GM21723 (cell line): ENCODE measurements around the gene TMEM141.

ENCODE experiments used
- ATAC-seq: cut with Tn5 transposase; IDR thresholded peaks from one replicate; pipeline ENCODE4 v1.9.1; 2021; ENCODE audit warnings: mild to moderate bottlenecking, moderate library complexity; ENCODE audit not compliant: unreplicated experiment

Gene TMEM141

DNA sequence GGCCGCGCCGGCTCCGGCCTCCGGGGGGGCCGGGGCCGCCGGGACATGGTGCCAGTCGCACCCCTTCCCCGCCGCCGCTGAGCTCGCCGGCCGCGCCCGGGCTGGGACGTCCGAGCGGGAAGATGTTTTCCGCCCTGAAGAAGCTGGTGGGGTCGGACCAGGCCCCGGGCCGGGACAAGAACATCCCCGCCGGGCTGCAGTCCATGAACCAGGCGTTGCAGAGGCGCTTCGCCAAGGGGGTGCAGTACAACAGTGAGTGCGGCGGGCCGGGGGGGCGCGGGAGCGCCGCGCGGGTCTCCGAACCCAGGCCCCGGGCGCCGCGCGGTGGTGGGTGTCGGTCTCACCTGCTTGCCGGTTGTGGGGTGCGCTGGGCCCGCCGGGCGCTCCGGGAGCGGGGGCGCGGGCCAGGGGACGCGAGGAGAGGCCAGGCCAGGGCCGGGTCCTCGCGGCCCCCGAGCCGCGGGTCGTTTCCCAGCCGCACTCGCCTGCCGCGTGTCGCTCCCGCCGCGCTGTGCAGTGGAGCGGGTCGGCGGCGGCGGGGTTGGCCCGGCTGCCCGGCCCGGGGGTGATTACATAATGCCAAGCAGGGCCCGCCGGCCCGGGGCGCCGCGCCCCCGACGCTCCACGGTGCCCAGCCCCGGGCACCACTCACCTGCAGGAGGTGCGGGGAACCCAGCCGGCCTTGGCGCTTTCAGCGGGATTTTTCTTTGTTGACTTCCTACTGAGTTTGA, 17.1 kb downstream of the TMEM141 start:
- peak; percentile 30 for ATAC-seq

DNA sequence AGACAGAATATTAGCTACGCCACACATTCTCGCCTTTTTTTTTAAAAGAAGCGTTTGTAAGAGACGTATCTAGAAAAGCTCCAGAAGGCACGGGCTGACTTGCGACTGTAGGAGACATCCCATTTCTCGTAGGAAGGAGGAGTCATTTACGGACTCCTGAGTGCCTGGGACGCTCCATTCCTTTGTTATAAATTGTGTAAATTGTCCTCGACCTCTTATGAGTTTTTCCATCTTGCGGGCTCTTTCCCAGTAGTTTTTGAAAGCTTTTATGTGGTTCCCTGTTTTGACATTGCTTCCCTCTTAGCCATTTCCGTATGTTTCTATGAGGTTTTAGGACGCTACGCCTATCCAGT, 17.6 kb downstream of the TMEM141 start:
- no peak for ATAC-seq

DNA sequence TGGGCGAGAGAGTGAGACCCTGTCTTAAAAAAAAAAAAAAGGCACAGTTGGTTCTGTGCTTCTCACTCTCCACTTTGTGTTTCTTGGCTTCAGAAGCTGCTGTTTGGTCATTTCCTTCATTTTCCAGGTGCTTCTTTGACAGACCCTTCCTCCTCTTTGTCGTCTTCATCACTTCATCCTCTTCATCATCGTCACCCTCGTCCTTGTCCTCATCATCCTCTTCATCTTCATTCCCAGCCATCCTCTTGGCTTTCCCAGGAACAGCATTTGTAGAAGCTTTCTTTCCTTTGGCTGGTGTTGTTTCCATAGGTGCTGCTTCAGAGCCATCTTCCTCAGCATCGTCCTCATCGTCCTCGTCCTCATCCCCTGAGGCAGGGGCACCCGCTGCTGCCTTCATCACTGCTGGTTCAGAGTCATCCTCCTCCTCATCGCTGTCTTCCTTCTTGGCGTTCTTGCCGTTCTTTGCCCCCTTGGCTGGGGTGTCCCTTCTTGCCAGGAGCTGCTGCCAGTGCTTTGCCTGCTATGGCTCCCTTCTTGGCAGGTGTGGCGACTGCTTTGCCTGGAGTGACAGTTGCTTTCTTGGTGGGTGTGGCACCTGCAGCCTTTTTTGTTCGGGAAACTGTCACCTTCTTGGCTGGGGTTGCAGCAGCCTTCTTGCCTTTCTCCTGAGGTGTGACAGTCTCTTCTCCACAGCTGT, 23.7 kb downstream of the TMEM141 start:
- no peak for ATAC-seq

DNA sequence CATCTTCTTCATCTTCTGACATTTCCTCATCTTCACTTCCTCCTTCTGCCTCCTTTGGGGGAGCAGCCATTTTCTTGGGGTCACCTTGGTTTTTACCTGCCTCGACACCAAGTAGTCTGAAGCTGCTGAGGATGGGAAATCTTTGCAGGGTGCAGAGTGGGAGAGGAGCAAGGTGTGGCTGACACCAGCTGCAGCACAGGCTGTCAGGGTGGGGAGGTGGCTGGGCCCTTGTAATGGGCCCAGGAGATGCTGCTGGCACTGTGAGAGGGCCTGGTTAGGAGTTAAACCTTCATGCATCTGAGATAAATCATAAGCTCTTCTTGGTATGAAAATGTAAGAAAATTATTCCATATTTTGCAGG, 24.3 kb downstream of the TMEM141 start:
- ATAC-seq: no peak

DNA sequence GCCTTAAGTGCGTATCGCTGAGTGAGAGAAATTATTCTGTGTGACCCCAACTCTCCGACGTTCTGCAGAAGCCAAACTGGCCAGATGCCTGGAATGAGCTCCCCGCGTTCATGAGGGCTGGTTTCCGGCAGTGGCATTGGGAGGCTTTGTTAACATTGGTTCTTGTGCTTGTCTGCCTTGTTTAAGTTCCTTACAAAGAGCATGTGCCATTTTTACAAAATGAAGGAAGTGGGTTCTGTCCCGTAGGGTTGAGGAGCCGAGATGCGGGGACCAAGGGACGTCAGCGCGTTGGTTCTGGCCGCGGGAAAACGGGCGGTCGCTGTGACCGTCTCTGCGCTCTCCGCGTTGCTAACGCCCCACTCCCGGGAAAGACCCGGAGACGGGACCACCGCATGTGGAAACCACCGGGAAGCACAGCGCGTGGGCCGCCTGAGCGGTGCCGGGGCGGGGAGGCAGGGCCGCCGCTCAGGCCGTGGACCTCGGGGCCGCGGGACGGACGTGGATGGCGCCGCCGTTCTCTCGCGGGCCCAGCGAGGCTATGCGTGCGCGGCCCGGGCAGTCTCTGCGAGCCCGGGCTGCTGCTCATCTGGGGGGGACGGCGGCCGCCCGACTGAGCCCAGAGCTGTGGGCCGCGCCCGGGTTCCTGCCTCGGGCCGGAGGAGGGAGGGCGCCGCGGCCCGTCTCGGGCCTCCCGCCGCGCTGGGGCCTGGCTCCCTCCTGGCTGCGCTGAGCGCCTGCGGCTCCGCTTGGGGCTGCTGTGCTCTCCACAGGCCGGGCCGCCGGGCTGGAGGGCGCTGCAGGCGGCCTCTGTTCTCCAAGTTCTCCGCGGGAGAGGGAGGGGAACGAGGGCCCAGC, 30.1 kb downstream of the TMEM141 start:
- ATAC-seq: no peak

DNA sequence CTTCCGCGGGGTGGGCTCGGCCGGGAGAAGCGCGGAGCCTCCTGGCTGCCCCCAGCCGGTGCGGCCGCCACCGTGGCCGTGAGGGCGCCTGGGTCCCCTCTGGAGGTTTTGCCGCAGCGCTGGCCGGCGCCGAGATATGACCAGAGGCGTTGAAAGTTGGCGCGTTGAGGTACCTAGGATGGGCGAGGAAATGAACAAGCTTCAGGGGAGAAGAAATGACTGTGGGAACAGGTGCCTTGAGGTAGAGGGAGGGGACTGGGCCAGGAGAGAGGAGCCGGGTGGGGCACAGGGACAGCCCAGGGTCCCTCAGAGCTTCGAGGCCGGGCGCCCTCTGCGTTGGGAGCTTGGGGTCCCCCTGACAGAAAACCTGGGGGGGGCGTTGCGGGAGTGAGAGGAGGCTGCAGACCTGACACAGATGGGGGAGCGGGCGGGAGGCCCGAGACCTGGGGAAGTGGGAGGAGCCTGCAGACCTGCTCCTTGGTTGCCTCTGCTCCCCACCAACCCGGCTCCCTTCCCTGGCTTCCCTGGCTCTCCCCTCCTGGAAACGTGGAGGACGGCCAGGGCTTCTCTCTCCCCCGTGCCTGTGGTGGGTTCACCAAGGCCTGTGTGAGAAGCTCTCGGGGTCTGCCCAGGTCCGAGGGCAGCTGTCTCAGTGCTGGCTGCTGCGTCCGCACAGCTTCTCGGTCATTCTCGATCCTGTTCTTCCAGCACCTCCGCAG, 30.8 kb downstream of the TMEM141 start:
- ATAC-seq: no peak

DNA sequence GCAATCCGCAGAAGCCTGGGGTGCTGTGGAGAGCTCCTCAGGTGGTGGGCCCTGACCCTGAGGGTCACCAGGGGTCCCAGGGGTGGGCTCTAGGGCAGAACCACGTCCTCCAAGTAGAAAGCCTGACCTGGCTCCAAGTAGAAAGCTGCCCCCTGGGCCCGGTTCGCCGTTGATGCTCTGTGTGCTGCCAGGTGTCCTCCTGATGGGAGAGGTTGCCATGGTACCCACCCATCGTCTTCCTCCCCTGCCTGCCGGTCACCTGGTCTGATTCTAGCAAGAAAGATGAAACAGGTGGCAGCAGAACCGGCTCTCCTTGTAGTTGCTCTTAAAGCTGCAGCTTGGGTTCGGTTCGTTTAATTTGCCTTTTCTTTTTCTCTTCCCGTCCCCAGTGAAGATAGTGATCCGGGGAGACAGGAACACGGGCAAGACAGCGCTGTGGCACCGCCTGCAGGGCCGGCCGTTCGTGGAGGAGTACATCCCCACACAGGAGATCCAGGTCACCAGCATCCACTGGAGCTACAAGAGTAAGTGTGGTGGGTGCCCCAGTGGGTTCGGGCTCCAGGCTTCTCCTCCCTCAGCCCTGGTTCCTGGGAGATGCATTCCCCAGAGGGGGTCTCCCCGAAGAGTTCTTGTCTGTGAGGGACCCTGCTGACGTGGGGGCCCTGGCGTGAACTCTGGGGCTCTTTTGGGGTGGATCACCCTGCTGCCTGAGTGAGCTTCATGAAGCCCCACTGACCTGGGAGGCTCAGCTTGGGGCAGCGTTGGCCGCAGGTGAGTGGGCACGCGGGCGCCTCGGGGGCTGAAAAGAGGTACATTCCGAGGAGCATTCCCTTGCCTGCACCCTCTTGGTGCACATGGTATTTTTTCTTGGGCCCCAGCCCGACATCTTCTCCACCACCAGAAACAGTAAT, 32.2 kb downstream of the TMEM141 start:
- ATAC-seq: no peak

DNA sequence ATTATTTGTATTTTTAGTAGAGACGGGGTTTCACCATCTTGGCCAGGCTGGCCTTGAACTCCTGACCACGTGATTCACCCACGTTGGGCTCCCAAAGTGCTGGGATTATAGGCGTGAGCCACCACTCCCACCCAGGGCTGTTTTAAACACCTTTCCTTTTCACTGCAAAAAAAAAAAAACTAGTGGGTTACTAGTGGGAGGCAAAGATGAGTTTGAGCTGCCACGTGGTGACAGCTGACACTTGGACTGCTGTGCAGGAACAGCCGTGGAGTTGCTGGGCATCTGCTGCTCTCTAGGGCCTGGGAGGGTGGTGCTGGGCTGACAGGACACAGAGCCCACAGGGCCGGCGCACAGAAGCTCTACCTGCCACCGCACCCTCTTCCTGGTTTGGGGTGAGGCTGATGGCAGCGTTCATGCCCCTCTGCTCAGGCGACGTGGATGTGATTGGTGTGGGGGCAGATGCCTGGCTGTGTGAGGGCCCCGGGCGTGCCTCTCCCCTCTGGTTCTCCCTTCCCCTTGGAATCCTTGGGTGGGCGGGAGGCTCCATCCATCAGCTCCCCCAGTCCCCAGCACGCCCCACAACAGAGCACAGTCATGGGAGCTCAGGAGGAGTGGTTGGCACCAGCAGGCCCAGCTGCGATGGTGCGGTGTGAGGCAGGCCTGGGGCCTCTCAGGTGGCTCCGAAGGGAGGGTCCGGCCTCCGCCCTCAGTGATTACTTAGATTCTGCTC, 33.5 kb downstream of the TMEM141 start:
- ATAC-seq: no peak

DNA sequence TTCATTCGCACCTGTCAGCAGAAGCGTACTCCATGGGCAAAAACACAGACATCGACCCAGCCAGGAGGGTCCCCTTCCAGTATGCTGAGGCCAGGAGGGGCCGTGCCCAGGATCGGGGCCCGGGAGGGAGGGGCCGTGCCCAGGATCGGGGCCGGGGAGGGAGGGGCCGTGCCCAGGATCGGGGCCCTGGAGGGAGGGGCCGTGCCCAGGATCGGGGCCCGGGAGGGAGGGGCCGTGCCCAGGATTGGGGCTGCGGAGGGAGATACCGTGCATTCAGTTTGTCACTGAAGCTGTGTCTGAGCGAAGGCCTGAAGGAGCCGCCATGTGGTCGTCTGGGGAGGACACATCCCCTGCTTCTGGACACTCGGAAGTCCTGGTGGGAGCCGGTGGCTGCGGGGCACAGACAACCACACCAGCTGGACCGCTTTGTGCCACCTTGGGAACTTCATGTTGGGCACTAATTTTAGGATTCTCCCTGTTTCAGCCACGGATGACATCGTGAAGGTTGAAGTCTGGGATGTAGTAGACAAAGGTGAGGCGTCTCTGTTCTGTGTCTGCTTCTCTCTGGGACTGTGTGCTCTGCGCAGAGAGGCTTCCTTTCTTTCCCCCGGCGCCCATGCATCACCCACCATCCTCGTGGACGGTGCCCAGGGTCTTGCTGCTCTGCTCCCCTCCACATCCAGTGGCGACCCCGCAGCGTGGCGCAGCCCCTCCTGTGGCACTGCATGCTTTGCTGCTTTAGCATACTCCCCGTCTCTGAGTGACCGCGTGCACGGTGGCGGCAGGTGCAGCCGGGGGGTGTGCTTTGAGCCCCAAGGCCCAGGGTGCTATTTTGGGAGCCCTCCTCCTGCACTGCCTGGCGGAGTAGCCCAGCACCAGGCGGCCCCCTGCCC, 34.4 kb downstream of the TMEM141 start:
- no peak for ATAC-seq

DNA sequence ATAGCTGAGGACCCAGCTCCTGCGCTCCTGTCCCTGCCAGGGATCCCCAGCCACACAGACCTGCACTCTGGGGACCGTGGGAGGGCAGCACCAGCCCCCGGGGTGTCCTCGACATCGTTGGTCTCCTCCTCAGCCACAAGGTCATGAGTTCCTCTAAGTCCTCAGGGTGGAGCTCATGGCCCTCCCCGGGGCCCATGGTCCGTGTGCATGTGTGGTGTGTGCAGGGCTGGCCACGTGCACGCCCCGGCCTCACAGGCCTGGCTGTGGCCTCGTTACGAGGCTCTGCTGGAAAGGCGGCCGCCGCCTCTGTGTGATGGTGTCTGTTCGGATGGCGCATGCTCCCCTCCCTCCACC, 35.0 kb downstream of the TMEM141 start:
- no peak for ATAC-seq

DNA sequence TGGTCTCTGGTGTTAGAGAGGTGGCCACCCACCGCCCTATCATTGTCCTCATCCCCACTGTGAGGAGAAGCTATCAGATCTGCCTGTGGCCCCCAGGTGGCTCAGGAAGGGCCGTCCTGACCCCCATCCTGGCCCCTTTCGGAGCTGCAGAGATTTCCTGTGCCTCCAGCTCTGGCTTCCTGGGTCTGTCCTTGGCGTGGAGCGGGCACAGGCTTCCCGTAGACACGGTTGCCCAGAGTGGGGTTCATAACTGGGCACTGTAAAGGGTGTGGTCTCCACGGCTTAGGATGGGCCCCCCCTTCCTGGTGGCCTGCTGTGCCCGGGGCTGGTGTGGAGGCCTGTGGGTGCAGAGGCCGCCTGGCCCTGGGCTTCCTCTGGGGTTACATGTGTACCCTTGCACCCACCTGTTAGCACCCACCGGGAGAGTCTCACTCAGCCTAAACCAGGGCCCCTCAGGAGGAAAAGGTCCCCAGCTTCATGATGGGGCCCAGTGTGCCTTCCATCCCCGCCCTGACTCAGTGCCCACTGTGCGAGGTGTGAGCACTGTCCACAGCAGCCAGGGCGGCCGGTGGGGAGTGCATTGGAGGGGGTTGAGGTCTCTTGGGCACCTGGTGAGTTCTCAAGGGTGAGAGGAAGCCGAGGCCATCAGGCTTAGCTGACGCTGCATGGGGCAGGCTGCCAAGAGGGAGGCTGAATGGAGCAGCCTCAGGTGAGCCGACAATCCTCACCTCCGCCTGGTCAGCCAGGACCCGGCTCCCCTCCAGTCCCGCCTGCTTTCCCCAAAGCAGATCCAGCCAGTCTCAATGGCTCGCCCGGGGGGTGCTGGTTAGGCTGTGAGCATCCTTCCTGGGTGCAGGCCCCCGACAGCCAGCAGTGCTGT, 35.8 kb downstream of the TMEM141 start:
- ATAC-seq: no peak

DNA sequence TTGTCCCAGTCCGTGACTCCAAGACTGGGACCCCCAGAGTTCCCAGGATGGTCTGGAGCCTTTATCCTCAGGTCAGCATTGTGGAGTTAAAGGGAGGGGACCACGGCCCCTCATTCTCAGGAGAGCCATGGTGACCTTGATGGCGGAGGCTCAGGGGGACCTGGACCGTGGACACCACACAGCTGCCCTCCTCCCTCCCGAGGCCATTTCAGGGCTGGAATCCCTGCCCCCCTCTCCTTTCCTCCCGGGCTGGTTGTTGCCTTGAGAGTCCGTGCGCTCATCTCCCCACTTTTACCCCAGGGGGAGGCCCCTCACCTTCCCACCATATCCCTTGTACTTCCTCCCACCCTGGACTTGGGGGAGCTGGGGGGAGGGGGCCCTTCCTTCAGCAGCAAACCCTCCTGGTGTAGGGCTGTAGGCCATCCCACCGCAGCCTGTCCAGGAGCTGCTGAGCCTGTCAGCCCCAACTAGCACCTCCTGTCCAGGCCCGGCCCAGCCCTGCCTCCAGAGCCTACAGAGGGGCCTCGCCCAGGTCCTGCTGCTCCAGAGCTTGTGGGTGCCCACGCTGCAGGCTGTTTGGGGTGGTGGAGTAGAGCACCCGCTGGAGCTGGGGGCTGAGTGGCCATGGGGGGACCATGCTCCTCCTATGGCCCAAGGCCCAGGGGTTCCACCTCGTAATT, 36.8 kb downstream of the TMEM141 start:
- ATAC-seq: no peak

DNA sequence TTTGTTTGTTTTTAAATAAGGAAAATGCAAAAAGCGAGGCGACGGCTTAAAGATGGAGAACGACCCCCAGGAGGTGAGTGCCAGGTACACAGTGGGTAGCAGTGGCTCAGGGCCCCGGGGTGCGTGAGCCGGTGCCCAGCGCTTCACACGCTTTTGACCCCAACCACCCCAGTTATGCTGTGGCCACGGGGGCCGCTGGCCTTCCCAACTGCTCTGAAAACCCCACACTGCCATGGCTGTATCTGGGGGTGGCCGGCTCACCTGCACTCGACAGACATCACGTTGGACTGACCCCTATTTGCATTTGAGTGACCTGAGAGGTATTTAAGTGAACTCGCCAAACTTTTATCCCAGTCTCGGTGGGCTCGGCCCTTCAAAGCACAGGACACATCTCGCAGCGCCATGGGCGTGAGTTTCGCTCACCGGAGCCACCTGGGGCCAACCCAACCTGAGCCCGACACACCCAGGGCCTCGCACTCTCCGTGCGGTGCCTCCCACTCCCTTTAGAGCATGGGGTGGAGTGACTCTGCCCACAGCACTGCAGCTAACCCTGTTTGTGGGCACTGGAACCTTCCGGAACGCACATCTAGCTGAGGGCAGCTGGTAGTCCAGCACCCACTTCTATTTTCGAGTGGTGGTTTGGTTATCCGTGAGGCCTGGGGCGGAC, 37.5 kb downstream of the TMEM141 start:
- ATAC-seq: no peak

DNA sequence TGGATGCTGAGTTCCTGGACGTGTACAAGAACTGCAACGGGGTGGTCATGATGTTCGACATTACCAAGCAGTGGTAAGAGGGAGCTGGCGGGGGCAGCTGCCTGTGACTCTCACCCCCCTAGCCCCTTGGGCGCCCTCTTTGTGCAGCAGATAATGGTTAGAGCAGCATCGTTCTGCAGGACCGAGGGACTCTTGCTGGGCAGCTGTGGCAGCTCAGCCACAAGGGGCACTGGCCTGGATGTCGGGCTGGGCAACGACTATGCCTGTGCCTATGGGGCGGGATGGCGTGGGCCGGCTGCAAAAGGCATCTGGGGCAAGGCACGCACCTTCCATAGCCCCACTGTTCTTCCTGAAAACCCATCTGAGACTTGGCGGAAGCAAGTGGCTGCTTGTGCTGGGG, 38.3 kb downstream of the TMEM141 start:
- no peak for ATAC-seq

DNA sequence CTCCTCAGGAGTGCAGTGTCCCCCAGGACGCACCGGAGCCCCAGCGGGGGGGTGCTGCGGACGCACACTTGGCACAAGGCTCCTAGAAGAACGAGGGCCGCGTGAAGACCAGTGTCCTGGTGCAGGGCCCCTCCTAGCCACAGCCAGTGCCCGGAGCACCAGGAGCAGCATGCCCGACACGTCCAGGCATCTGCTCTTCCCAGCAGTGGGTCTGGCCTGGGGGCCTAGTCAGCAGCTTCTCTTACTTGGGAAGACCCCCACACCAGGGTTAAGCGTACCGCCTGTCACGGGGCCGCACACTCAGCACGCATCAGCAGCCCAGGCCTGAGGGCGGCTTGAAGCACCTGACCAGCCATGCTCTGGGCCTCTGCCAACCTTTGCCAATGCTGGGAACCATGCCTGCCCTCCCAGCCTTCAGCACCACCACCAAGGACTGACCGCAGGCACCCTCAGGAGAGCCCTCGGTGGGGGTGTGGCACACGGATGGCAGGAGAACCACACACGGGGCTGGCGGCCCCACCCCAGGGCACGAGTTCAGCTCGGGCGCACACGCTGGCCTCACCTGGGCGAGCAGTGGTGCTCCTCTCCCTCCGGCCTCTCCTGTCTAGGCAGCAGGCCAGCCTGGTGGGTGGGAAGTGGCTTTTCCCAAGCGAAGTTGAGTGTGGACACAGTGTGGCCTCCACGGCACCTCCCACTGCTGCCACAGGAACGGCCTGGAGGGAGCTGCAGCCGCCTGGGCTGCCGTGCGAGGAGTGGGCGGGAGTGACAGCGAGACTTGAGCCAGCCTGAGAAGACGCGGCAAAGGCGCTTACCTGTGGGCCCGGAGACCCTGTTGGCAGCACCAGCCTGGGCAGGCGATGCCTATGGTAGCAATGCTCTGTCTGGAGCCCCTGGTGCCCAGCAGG, 39.1 kb downstream of the TMEM141 start:
- no peak for ATAC-seq
